Measurements from ENCODE around the gene TMEM80.
"Not testable (repeated sequence)": the region's sequence is repeated elsewhere in the genome, so short reads cannot be mapped to it uniquely, and the experiment has no call there.

Gene TMEM80

GRCh38 chr11:721247-721740 is 25.7 kb downstream of the TMEM80 start:
- no peak for DNase-seq

DNA sequence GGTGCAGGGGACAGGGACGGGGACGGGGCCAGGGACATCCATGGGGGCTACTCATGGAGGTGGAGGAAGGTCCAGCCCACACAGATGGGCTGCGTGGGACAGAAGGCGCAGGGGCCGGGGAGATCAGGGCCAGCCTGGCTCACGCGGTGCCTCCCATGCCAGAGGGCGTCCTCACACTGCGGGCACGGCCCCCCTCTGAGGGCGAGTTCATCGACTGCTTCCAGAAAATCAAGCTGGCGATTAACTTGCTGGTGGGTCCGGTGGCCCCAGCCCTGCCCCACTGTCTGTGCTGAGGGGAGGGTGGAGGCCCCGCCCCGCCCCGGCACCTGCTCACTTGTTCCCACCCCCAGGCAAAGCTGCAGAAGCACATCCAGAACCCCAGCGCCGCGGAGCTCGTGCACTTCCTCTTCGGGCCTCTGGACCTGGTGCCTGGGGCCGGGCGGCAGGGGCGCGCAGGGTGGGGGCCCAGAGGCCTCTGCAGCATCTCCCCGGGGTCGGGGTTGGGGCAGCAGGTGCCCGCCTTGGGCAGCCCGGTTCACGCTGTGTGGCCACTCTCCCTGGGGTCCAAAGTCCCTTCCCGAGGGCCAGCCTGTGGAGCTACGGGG is 26.2 kb downstream of the TMEM80 start:
- no peak for DNase-seq

DNA sequence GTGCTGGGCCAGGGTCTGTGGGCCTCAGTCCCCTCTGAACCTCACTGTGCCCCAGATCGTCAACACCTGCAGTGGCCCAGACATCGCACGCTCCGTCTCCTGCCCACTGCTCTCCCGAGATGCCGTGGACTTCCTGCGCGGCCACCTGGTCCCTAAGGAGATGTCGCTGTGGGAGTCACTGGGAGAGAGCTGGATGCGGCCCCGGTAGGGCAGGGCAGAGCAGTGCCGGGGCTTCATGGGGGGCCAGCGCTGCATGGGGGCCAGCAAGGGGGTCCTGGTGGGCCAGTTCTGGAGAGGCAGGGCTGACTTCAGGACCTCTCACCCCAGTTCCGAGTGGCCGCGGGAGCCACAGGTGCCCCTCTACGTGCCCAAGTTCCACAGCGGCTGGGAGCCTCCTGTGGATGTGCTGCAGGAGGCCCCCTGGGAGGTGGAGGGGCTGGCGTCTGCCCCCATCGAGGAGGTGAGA is 26.8 kb downstream of the TMEM80 start:
- DNase-seq, result no peak

DNA sequence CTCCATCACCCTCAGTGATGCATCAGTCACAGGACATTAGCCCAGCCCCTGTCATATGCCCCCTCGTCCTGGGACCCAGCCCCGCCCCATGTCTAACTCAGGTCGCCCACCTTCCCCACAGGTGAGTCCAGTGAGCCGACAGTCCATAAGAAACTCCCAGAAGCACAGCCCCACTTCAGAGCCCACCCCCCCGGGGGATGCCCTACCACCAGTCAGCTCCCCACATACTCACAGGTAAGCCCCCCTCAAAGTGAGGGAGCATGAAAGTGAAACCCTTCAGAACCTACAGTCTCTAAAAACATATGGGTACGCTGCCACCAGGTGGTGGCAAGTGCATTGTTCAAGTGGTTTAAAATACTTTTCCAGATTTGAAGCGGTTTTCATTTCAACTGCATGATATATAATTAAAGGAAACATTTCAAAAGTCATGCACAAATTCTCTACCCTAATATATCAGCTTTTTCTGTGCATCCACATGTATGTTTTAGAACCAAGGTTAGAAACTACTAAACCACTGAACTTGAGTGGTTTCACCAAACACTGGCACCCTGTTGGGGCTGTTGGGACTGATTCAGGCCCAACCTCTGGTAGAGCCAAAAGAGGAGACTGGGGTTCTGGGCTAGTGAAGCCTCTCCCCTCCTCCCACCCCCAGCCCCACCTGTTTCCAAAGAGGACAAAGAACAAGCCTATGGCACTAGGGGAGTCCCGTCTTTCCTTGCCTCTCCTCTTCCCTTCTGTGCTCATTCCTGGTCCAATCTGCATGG is 27.7 kb downstream of the TMEM80 start:
- peak in 1 of 14 donors; percentile 20 for DNase-seq

DNA sequence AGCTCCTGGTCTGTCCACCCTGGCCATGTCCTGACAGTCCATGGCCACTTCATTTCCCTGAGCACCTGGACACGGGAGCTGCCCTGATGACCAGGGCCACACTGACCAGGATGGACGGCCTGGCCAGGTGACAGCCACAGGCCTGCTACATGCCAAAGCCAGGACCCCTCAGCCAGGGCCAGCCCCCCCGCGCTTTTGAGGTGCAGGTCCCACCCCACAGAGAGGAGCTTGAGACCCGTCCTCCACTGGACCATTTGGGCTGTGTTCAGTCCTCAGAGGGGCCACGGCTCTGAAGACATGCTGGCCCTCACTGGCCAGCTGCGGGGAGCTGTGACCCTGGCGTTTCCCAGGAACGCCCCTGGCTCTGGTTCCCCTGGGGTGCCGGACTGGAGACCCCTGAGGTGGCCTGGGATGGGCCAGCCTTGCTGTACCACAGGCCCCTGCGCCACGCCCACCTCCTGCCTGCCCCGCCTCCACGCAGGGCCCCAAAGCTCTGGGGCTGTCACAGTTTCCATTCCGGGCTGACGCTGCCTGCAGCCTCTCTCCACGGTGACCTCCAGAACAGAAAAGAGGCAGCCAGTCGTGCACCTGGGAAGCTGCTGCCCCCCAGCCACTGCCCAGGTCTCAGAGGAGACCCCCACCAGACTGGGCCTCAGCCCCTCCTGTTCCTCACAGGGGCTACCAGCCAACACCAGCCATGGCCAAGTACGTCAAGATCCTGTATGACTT is 28.6 kb downstream of the TMEM80 start:
- DNase-seq, result no peak

DNA sequence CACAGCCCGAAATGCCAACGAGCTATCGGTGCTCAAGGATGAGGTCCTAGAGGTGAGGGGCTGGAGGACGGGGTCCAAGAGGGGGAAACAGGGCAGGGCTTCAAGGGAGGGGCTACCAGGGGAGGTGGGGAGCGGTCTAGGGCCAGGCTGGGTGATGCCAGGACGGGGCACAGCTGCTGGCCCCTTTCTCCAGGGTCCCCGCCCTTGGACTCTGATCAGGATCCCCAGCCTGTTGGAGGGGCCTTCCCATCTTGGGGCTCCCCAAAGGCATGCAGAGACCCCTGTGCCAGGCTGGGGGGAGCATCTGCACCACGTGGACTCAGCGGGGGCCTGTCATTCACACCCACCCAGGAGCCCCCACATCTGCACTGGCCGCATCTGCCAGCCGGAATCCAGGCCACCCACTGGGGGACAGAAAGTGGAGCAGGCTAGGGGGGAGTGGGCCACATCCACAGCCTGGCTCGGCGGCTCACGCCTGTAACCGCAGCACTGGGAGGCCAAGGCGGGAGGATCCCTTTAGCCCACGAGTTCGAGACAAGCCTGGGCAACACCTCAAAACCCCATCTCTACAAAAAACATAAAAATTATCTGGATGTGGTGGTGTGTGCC is 29.3 kb downstream of the TMEM80 start:
- no peak for DNase-seq

DNA sequence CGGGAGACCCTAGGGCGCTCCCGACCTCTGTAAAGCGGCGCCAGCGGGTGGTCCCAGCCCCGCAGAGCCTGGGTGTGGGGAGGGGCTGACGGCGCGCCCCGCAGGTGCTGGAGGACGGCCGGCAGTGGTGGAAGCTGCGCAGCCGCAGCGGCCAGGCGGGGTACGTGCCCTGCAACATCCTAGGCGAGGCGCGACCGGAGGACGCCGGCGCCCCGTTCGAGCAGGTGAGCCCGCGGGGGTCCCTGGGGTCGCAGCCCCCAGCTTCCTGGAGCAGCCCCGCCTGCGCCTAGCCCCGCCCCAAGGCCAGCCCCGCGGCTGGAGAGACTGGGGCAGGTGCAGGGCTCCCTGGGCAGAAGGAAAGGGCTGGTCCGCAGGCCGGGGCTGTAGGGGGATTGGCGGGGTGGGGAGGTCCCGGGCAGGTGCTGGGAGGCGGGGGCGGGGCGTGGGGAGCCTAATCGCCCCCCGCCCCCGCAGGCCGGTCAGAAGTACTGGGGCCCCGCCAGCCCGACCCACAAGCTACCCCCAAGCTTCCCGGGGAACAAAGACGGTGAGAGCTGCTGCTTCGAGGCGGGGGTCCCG is 30.1 kb downstream of the TMEM80 start:
- no peak for DNase-seq

GRCh38 chr11:726278-727220 is 30.9 kb downstream of the TMEM80 start:
- no peak for DNase-seq

GRCh38 chr11:727281-727701 is 31.7 kb downstream of the TMEM80 start:
- no peak for DNase-seq

GRCh38 chr11:727859-728748 is 32.5 kb downstream of the TMEM80 start:
- peak in 12 of 14 donors; percentile 38 to 81 (median 68) for DNase-seq

GRCh38 chr11:728901-729491 is 33.4 kb downstream of the TMEM80 start:
- DNase-seq, result no peak

DNA sequence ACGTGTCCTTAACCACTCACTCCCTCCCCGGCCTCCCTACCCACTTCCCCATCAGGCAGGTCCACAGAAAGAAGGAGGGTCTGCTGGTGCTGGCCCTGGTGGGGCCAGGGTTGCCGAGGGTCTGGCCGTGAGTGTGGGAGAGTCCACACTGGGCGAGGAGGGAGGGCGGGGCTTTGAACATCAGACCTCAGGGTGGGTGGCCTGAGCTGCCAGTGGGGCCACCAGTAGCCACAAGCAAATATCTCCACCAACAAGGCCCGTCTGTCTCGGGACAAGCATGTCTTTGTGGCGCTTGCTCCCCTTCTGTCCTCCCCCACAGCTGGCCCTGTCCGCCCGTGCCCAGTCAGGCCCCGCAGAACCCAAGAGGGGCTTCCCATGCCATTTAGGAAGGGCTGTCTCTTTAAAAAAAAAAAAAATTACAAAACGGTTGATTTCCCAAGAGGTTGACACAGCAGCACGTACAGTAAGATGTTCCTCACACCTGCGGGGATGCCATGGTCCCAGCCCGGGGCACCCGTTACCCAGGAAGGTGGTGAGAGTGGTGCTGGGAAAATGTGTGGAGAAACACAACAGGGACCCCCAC is 34.0 kb downstream of the TMEM80 start:
- DNase-seq, result peak in 11 of 14 donors; percentile 46 to 80 (median 69)

DNA sequence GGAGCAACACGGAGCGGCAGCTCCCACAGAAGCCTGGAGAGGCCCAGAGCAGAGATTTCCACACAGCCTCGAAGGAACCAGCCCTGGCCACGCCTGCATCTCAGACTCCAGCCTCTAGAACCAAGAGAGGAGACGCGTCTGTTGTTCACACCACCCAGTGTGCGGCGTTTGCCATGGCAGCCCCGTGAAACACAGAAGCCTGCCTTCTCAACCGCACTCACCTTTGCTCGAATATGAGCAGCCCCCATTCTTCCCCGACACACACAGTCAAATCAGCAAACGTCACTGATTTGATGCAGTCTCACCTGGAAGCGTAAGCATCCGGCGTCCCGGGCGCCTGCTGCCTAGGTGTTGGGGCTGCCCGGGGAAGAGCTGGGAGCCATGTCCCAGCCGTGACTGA is 37.5 kb downstream of the TMEM80 start:
- DNase-seq, result no peak

- DNase-seq, result not testable (repeated sequence)
Measured at GRCh38 chr11:734541-734940, 38.9 kb downstream of the TMEM80 start.

- peak in 4 of 14 donors; percentile 23 to 38 (median 30) for DNase-seq
Measured at GRCh38 chr11:737366-737765, 41.8 kb downstream of the TMEM80 start.

GRCh38 chr11:737899-738298 is 42.3 kb downstream of the TMEM80 start:
- DNase-seq, result not testable (repeated sequence)

GRCh38 chr11:742156-742546 is 46.5 kb downstream of the TMEM80 start:
- no peak for DNase-seq

DNA sequence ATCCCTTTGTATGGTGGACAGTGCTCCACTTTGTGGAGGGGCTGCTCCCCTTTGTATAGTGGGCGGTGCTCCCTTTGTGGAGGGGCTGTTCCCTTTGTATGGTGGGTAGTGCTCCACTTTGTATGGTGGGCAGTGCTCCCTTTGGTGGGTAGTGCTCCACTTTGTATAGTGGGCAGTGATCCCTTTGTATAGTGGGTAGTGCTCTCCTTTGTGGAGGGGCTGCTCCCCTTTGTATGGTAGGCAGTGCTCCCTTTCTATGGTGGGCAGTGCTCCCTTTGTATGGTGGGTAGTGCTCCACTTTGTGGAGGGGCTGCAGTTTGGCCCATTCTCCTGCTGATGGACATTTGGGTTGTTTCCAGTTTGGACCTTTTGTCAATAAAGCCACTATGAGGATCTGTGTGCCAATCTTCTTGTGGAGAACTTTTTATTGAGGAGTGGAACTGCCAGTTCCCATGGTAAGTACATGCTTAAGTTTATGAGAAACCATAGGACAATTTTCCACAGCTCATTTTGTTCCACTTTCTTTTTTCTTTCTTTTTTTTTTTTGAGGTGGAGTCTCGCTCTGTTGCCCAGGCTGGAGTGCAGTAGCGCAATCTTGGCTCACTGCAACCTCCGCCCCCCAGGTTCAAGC is 47.1 kb downstream of the TMEM80 start:
- no peak for DNase-seq

- DNase-seq, result no peak
Measured at GRCh38 chr11:745428-745827, 49.8 kb downstream of the TMEM80 start.
